ENCODE measurements around the gene FAM3C.

DNA sequence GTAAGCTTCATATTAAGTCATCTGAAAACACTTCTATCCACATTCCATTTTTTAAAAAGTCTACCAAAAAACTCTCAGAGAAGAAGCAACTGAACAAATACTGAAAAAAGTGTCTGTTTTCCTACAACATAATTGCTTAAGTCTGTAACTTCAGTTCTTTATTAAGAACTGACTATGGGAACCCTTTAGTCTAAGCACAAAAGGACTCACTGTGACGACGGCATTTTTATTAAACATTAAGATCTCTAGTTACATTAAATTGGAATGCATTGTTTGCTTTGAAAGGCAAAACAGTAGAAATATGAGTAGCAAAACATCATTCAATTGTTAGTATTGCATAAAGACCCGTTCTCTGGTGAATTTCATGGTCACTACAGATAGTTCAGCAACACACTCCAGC lies 5.8 kb upstream of the FAM3C start:
- no peak for TF ChIP-seq EZH2phosphoT487 (IDR thresholded peaks at IDR 0.05; ENCODE audit: borderline replicate concordance, low read length)
- TF ChIP-seq, protein P1, sequence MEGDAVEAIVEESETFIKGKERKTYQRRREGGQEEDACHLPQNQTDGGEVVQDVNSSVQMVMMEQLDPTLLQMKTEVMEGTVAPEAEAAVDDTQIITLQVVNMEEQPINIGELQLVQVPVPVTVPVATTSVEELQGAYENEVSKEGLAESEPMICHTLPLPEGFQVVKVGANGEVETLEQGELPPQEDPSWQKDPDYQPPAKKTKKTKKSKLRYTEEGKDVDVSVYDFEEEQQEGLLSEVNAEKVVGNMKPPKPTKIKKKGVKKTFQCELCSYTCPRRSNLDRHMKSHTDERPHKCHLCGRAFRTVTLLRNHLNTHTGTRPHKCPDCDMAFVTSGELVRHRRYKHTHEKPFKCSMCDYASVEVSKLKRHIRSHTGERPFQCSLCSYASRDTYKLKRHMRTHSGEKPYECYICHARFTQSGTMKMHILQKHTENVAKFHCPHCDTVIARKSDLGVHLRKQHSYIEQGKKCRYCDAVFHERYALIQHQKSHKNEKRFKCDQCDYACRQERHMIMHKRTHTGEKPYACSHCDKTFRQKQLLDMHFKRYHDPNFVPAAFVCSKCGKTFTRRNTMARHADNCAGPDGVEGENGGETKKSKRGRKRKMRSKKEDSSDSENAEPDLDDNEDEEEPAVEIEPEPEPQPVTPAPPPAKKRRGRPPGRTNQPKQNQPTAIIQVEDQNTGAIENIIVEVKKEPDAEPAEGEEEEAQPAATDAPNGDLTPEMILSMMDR (IDR thresholded peaks at IDR 0.05; ENCODE audit: low read depth, low read length, poor library complexity, severe bottlenecking): no peak

Data from DOHH2 (cell line).